Measurements from ENCODE around the gene MYOF.
A peak's percentile ranks its signal among the peaks of the same experiment; 100 is the strongest.

The MYOF gene

GRCh38 chr10:93422118-93422517 lies 60.0 kb downstream of the MYOF start:
- DNase-seq: no peak

GRCh38 chr10:93420944-93421825 lies 60.9 kb downstream of the MYOF start:
- DNase-seq: no peak

- no peak for DNase-seq
Measured at GRCh38 chr10:93420091-93420490, 62.0 kb downstream of the MYOF start.

- DNase-seq: peak; percentile 57 to 66
Measured at GRCh38 chr10:93419016-93419415, 63.1 kb downstream of the MYOF start.

GRCh38 chr10:93417921-93418320 lies 64.2 kb downstream of the MYOF start:
- no peak for DNase-seq

- DNase-seq: no peak
Measured at GRCh38 chr10:93417266-93417665, 64.9 kb downstream of the MYOF start.

- no peak for DNase-seq
Measured at GRCh38 chr10:93416824-93417223, 65.3 kb downstream of the MYOF start.

- no peak for DNase-seq
Measured at GRCh38 chr10:93415693-93416092, 66.4 kb downstream of the MYOF start.

GRCh38 chr10:93413252-93413689 lies 68.9 kb downstream of the MYOF start:
- peak; percentile 52 to 68 for DNase-seq

GRCh38 chr10:93412801-93413200 lies 69.3 kb downstream of the MYOF start:
- DNase-seq: peak; percentile 69

GRCh38 chr10:93410697-93411348 lies 71.3 kb downstream of the MYOF start:
- no peak for DNase-seq

GRCh38 chr10:93408783-93409182 lies 73.4 kb downstream of the MYOF start:
- no peak for DNase-seq

GRCh38 chr10:93406364-93407145 lies 75.6 kb downstream of the MYOF start:
- no peak for DNase-seq

- no peak for DNase-seq
Measured at GRCh38 chr10:93404048-93404354, 78.1 kb downstream of the MYOF start.

- no peak for DNase-seq
Measured at GRCh38 chr10:93403152-93404047, 78.7 kb downstream of the MYOF start.

- no peak for DNase-seq
Measured at GRCh38 chr10:93402192-93402591, 79.9 kb downstream of the MYOF start.

GRCh38 chr10:93398528-93398927 lies 83.6 kb downstream of the MYOF start:
- no peak for DNase-seq

- DNase-seq: no peak
Measured at GRCh38 chr10:93397020-93397419, 85.1 kb downstream of the MYOF start.

- no peak for DNase-seq
Measured at GRCh38 chr10:93393211-93393610, 88.9 kb downstream of the MYOF start.

GRCh38 chr10:93392121-93392520 lies 90.0 kb downstream of the MYOF start:
- DNase-seq: peak in 1 of 2 donors; percentile 42

GRCh38 chr10:93390306-93391090 lies 91.6 kb downstream of the MYOF start:
- peak; percentile 84 to 94 for DNase-seq

All from inflammatory macrophage treated with lipopolysaccharide for 1 hour (primary cell).